ENCODE measurements around the gene C8B.

C8B gene

DNA sequence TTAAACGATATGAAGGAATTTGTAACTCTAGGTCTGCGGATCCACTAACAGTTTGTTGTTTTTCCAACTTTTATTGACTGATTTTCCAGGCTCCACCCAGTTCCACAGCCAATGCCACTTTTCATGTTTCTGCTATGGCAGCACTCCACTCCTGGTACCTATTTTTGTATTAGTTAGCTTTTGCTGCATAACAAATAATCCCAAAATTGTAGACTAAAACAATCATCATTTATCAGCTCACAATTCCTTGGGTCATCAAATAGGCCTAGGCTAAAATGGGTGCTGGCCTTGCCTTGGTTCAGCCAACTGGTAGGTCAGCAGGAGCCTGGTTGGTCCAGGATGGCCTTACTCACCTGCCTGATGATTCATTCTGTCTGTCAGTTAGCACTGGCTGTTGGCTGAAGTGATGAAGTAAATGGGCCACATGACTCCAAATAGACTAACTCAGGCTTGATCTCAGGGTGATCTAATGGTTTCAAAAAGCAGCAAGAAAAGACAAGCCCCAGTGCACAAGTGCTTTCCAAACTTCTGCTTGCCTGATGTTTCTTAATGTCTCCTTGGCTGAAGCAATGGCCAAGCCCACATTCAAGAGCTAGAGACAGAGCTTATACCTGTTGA is 3.2 kb upstream of the C8B start:
- DNase-seq = no peak

GRCh38 chr1:56967900-56968832 is 2.4 kb upstream of the C8B start:
- no peak for DNase-seq

DNA sequence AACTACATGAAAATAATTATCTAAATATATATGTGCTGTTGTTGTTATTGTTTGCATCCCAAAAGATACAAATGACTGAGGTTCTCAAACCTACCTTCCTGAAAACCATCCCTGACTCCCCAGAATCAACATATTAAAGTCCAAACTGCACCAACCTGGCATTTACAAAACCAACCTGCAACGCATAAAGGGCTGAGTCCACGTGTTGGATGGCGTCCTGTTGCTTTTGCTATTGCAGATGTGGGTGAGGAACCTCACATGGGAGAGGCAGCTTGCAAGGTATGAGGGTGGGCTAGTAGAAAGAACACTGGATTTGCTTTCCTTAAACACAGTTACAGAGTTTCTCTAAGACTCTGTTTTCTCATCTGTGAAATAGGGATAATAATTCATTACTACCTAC is 1.5 kb upstream of the C8B start:
- no peak for DNase-seq

DNA sequence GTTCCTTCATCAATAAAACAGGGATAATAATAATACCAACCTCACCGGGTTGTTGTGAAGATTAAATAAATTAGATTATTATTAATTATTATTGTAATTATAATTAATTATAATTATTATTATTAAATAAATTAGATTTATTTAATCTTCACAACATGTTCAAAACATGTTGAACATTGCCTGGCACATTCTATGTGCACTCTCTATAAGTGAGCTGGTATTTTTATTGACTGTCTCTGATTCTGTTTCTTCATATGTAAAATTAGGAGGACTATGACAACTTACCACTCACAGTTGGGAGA is 834 bp upstream of the C8B start:
- DNase-seq = no peak

DNA sequence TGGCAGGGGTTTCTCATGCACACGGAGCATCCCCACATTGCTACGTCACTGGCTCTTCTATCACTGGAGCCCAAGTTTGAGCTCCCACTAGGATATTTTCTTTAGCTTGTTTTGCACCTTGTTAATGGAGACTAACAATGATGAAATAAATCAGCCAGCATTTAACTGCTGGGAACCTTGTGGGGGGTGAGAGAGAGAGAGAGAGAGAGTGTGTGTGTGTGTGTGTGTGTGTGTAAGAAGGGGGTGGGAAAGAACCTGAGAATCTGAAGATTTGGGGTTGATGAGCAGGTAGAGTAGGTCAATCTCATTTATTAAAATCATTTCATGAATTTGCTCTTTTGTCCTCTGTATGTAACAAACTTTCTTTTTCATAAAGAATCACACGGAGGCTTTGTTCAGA is 624 bp downstream of the C8B start:
- DNase-seq = no peak

DNA sequence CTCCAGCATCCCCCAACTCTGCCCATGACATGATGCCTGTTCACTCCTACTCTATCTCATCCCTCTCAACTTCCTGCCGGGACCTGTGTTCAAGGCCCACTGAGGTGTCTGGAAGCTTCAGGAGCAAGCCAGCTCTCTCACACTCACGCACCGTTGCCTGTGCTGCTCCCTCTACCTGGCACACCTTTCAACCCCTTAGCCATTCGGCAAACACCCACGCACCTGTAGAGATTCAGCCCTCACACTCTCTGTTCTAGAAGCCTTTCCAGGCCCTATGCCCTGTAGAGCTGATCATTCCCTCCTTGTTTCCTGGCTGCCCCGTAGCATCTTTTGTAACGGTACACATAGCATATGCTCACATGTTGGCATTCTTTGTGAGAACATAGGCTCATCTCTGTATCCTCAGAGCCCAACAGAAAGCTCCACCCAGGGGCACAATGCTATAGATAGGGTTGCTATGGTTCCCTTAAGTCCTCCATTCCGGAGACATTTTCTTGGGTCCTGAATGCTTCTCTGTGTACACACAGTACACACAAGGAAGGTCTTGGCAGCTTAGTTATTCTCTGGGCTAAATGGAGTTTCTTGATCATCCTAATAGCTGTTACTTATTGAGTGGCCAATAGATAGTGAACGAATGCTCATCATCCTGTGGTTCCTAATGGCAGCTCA is 1.3 kb downstream of the C8B start:
- no peak for DNase-seq

GRCh38 chr1:56963667-56964066 is 2.1 kb downstream of the C8B start:
- no peak for DNase-seq

GRCh38 chr1:56961426-56961825 is 4.4 kb downstream of the C8B start:
- no peak for DNase-seq

- DNase-seq = no peak
These were observed 7.3 kb downstream of the C8B start for GRCh38 chr1:56958526-56958925.

DNA sequence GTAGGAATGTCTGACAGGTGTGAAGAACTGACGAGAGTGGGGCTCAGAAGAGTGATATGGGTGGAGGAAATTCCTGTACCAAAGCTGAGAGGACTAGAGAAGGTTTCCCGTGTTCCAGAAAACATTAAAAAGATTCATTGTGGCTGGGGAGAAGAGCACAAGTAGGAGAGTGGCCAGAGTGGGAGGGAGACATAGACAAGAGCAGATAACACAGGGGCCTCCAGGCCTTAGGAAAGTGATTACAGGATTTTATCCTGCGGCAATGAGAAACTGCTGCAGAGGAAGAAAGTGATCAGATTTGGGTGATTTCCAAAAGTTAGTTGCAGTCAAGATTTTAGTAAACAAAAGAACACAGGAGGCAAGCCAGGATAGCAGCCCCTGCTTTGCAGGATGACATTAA is 7.9 kb downstream of the C8B start:
- no peak for DNase-seq

DNA sequence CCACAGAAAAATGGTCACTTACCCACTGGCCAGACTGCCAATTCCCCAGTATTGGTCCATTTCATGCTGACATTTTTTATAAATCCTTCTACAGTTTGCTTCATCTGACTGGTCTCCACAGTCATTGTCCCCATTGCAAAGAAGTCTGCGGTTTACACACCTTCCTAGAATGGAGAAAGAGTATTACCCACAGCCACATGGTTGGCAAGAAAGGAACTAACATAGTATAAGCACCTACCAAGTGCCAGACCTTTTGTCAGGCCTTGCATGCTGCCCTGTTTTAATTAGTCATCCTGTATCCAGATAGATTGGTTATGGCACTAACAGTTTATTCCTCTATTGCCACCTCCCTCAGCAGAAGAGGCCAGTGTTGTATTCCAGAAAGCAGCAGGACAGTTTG is 11.2 kb downstream of the C8B start:
- DNase-seq = no peak

- no peak for DNase-seq
These were observed 12.4 kb downstream of the C8B start for GRCh38 chr1:56953386-56953785.

DNA sequence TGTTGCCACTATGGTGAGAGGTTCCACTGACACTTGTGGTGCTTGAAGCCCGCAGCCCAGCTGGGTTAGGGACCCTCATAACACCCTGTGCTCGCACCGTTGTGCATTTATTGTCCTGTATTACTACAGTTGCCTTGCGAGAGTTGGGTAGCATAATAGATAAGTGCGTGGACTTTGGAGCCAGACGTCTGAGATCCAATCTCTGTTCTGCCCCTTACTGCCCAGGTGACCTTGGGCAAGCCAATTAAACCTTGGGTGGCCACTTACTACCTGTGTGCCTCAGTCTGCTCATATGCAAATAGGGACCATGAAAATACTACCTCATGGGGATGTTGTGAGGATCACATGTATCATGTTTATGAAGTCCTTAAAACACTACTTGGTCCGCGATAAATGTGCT is 13.3 kb downstream of the C8B start:
- DNase-seq = no peak

- DNase-seq = no peak
These were observed 17.3 kb downstream of the C8B start for GRCh38 chr1:56948403-56949023.

- DNase-seq = no peak
These were observed 25.8 kb downstream of the C8B start for GRCh38 chr1:56940039-56940438.

- no peak for DNase-seq
These were observed 26.6 kb downstream of the C8B start for GRCh38 chr1:56939209-56939608.

DNA sequence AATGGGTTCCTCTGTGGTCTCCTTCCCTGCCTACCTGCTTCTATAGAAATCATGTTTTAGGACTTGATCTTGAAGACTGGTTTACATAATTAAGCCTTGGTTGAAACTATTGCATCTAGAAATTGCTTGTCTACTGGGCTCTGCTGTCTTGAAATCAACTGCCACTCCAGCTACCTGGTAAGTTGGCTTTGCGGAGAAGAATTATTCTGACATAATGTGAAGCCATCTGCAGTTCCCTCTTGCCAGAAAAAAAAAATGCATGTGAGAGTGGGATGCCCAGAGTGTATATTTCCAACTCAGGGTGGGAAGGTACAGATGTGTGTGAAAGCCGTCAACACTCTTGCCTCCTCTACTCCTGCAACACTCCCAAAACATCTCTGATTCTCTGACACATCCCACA is 27.2 kb downstream of the C8B start:
- DNase-seq = no peak

DNA sequence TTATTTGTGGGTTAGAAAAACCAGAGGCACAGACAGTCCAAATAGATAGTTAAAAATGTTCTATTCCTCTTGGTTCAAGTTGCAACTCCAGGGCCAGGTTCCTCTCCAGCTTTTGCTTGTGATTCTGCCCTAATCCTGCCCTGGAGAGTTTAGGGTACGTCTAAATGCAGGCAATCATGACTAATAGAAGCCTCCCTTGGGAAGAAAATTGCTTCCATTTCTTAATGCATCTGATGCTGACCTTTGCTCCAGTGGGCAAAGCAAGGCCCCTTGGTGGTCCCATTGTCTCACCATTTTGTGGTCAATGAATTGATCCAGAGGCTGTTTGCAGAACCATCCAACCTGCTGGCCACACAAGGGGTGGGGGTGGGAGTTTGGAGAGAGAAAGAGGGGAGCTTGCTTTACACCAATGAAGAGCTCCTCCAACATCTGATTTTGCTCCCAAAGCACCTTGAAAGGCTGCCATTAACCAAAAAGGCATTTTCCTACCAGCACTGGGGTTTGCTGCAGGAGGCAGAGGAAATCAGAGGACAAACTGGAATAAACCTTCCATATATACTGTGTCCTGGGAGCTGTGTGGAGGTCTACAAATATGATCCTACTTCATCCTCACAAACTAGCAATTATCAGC is 31.3 kb downstream of the C8B start:
- no peak for DNase-seq

GRCh38 chr1:56933606-56934005 is 32.2 kb downstream of the C8B start:
- no peak for DNase-seq

DNA sequence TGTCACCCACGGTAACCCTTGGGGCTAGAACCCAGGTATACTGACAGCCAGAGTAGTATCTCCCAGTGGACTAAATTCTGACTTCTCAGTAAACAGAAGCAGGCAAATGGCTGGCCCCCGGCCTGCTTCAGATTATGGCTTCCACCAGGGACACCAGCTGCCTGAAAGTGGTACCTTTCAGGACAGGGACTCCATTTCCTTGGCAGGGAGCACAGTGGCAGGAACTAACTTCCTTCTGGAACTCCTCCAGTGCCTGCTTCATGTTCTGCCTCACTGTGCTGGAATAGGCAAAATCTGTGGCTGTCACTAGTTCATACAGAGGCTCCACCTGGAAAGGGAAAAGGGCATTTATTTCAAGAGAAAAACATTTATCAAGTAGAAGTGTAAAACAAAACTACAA is 32.7 kb downstream of the C8B start:
- DNase-seq = no peak

DNA sequence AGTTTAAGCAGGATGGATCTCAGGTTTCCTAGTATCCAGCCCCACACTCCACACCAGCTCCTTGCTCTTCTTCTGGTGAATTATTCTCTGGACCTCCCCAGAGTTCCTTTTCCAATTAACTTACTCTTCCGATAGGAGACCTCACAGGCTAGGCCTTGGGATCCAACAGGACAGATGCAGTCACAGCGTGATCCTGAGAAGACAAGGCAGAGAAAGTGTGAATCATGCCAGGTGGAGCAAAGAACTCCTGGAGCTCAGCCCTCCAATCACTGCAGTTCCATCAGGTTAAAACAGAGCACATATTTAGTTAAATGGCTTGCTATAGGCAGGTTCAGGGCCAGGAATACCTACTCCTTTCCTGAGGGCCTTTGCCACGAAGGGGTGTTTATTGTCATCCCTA is 34.1 kb downstream of the C8B start:
- no peak for DNase-seq

DNA sequence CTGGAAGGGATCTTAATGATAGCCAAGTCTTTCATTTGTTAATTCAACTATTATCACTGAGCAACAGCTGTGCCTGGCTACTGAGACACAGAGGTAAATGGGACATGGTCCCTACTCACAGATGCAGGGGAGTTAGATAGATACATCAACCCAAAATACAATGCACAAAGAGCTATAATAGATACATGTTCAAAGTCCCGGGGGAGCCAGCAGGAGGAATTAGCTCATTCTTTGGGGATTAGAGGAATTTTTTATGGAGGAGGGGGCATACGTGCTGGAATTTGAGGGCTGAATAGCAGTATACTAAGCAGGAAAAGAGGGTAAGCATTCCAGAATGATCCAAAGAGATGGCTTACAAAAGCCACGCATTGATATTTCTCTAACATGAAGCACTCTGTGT is 34.6 kb downstream of the C8B start:
- no peak for DNase-seq

DNA sequence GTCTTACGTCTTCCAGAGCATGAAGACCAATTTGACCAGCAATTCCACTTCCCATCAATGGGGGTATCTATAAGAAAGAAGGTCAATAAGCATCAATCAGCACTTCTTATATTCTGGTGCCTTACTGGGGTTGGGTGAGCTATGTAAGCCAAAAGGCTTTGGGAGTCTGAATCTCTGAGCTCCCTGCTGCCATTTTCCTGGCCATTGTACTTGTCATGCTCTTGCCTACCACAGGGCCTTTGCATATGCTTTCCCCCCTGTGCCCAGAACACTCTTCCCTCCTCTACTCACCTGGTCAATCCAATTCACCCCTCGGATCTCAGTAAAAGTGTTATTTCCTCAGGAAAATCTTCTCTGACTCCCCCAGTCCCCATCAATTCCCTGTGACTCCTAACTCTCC is 36.3 kb downstream of the C8B start:
- no peak for DNase-seq
